Activated effector memory CD4-positive, alpha-beta T cell treated with anti-CD3 and anti-CD28 coated beads, Interleukin-2, amount 50 U/mL, for 16 hours (primary cell): Measurements from ENCODE around the gene HIVEP3.

ENCODE experiments used
- DNase-seq: peaks from one replicate; pipeline ENCODE4 v3.0.0-alpha.2; 2020

The HIVEP3 gene

DNA sequence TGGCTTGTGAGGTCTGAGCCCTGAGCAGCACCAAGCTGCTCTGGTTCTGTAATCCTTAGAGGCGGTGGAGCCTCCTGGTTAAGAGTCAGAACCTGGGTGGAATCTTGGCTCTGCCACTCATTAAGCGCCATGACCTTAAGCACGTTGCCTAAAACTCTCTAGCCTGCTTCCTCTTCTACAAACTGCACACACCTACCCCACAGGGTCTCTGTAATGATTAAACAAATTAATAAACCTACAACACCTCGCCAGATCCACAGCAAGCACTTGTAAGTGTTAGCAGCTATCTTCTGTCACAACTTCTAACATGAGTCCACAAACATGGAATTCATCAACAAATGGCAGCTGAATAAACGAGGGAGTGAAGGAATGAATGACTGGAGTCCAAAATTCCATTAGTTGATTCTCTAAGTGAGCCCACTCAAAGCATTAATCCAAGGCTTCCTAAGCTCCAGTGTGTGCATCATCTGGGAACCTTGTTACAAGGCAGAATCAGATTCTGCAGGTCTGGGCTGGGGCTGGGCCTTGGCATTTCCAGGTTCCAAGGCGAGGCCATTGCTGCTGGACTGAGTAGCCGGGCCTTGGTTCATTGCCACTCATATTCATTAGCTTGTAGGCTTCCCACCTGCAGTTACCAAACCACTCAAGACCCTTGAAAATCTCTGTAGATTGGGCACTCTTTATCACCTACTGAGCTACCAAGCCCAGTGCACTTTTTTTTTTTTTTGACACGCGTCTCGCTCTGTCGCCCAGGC, 168.6 kb downstream of the HIVEP3 start:
- peak; percentile 42 for DNase-seq

DNA sequence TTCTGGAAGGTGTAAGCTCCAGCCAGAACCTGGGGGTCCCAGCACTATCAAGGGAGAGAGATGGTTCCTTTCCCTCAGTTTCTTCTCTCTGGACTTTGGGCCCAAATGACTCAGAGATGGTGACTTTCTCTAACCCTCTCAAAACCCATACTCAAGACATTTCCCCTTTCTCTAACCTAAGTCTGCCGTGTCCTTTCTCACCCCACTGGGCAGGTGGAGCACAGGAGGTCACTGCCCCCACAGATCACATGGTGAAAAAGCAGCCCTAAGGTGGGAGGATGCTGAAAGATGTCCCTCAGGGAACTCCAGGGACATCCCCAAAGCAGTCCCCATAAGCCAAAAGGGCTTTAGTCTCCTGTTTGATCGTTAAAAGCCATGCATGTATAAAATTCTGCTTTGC, 173.7 kb downstream of the HIVEP3 start:
- DNase-seq: no peak

DNA sequence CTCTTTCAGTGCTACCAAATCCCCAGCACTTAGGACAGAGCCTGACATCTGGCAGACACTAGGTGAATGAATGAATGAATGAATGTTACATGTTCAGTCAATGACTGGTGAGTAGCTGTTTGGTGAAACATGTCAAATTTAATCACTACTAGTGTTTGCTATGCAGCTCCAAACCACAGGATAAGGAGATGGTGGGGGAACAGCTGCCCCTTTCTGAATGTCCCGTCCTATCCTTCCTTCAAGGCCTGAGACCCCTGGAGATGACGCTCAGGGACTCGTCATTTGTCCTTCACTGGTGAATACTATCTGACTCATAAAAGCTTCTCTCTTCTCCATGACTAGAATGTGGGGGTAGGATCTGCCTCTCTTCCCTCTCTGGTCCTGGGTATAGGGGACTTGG, 175.4 kb downstream of the HIVEP3 start:
- no peak for DNase-seq

DNA sequence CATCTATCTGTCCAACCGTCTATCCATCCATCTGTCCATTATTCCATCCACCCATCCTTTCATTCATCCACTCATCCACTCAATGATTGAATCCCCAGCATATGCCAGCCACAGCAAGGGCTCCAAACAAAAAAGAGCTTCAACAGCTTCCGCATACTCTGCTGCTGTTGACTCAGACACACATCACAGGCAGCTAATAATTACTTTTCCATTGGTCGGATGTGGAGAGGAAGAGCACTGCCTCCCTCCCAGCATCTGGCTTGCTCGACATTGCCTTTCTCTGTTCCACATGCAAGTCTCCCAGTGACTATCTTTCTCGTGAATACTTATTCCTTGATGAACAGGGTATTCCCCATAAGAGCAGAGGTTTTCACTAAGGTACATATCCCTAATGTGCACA, 176.5 kb downstream of the HIVEP3 start:
- DNase-seq: no peak

DNA sequence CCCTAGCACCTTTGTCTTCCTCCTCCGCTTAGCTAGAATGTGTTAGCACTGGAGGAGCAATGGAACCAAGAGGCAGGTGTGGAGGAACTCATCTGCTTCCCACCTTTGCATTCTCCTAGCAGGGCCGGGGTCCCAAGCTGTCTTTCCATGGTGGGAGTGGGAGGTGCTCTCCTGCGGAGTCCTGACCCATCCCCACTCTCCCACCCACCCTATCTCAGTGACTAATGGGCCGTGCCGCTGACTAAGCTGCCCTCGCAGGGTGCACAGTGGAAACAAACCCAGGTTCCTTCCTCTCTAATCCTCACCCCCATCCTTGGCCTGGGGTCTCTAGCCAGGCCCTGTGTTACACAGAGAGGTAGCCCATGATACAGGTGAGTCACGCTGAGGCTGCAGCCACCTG, 177.5 kb downstream of the HIVEP3 start:
- peak; percentile 72 for DNase-seq

DNA sequence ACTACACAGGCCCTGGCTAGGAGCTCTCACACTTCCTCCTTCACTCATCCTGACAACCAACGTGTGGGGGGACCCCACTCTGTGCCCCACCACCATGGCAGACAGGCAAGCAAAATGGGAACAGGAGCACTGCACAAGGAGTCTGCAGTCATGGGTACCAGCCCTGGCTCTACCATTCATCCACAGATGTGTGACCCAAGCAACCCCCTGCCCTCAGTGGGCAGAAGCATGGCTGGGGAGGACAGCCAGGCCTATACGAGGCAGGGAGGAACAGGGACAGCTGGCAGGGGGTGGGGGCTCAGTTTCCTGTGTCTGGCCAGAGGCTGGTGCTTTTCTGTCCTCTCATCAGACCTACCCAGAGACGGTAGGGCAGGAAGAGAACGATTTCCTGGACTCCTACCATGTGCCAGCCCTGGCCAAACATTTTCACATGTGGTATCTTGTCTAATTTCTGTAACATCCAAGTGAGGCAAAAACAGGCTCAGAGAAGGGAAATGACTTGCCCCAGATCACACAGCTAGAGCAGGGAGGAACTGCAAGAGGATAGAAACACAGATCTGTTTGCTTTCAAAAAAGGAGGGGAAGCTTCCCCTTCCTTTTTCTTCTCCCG, 178.0 kb downstream of the HIVEP3 start:
- DNase-seq: no peak

DNA sequence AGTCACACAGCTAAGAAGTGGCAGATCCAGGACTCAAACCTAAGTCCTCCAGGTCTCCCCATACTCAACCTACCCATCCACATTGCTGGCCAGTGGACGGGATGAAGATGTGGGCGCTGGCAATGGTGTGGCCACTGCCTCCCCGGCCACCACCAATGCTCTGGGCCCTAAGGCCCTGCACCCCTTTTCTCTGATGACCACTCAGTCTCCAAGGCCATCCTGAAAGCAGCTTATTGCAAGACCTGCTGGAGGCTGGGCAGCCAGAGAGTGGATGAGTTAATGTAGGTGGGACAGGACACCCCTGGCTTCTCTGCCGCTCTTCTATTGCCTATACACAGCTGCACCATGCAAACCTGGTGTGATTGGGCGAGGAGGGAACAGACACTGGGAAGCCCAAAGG, 178.7 kb downstream of the HIVEP3 start:
- DNase-seq: no peak

DNA sequence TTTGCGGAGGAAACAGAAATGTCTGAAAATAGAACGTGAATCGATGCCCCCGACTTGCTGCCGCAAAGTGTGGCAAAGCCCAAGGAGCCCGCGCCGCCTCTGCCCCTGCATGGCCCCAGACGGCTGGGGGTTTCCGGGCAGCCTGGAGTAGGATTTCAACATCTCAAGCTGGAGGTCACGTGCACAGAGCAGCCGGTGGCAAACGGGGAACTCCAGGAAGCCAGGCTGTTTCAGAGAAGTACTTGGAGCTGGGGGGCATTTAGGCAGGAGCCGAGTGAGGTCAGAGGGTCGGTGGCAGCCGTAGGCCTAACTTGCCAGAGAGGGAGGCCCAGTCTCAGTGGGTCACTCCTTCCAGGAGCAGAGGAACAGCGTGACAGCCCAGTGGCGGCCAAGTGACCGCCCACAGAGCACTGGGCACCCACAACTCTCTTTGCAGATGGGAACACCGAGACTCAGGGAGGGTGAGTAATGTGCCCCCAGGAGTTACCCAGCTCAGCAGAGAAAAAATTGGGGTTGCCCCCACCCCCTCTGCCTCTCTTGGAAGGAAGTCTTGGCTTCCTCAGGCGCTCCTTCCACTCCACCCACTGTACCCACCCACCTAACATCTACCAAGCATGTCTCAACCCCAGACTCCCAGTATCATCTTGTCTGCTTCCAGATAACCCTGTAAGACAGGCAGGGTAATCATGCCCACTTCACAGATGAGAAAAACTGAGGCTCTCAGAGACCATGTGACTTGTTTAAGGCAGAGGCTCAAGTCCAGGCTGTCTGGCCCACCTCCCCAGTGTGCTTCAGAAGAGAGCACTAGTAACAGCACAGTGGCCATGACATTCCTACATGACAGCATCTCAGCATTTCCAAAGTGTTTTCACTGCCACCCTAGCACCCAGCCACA, 179.4 kb downstream of the HIVEP3 start:
- peak; percentile 93 for DNase-seq

DNA sequence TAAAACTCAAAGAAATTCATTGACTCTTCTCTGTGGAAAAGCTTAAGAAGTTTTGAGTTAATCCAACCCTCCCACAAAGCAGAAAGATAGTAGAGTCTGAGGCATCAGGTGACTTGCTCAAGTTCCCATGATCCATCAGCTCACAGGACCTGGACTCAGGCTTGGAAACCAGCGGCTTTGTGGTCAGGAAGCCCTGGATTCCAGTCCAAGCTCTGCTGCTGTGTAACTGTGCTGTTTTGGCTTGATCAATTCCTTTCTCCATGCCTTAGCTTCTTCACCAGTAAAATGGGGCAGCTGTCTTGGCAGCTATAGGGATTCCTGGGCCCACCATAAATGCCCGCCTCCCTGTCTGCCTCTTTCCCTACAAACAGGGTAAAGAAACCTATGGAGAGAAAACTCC, 180.2 kb downstream of the HIVEP3 start:
- no peak for DNase-seq

DNA sequence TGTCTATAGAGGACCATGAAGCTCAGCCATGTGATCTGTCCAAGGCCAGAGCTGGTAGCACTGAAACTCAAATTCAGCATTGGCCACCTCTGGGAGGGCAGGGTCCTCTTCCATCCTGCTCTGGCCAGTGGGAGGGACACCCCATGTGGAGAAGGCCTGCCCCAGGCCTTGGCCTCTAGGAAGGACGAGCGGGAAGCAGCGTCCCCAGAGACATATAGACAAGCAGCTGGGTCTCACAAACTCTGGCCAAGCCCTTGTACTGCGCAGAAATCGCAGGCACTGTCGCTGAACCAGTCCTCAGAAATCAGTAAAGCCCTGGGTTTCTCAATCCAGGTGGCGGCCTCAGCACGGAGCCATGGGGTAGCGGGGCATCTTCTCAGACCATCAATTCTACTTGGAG, 180.7 kb downstream of the HIVEP3 start:
- DNase-seq: no peak

DNA sequence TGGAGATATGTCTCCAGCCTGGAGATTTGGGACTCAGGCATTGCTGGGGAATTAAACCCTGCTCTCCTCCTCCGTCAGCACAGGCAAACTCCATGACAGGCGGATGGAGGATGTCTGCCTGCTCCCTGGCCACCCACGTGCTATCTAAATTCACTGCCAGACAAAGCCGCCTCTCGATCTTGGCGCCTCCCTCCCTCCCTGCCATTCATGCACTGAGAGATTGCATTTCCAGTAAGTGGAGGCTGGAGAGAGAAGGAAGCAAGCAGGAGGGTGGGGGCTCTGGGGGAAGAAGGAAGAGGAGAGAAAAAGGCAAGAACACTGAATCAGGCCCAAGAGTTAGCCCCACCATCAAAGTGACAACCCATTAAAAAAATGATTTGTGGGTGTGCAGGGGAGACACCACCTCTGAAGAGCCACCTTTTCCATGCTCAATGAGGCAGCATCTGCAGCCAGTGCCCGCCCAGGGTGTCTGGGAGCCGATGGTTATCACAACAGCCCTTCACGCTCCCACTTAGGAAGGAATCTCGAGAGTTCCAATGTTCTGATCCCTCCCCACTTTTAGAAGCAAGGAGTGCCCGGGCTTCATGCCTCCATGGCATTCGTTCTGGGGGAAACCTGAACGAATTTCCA, 183.0 kb downstream of the HIVEP3 start:
- DNase-seq: no peak

DNA sequence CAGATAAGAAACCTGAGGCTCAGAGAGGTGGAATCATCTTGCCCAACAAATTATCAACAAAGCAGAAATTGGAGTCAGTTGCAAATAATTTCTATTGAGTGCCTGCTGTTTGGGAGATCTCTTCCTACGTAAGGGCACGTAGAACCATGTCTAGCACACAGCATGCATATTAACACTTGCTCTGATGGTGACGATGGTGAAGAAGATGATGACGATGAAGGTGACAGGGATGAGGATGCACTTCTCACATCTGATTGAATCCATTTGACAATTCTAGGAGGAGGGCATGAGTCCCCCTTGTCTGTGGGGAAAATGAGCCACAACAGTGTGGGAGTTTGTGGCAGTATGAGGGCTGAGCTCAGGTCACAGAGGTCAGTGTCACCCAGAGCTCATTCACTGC, 183.6 kb downstream of the HIVEP3 start:
- DNase-seq: no peak

DNA sequence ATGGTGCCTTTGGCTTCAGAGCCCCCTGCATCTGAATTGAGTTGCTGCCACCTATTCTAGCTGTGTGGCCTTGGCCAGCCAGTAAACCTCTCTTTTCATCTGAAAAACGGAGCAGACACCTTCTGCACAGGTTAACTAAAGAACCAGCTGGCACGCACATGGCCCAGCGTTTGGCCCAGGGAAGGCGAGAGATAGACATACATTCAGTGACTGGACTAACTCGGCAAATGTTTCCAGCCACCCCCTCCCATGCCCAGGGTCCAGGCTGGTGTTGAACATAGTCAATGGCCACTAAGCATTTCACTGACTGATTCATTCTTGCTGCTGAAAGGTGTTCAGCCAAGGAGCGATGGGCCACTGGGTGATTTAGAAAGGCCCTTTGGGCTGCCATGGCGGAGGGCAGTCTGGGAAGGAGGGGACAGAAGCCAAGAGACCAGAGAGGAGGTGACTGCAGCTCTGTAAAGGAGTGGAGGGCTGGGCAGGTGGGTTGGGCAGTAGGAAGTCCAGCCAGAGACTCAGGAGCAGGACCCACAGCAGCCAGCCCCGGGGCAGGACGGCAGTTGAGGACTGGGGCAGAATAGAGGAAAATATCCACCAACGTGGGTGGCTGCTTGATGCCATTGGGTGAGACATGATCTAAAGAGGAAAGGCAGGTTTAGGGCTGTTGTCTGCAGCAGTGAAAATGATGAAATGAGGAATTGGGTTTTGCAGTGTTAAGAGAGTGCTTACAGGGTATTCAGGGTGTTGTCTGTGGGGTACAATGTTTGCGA, 184.3 kb downstream of the HIVEP3 start:
- DNase-seq: no peak

DNA sequence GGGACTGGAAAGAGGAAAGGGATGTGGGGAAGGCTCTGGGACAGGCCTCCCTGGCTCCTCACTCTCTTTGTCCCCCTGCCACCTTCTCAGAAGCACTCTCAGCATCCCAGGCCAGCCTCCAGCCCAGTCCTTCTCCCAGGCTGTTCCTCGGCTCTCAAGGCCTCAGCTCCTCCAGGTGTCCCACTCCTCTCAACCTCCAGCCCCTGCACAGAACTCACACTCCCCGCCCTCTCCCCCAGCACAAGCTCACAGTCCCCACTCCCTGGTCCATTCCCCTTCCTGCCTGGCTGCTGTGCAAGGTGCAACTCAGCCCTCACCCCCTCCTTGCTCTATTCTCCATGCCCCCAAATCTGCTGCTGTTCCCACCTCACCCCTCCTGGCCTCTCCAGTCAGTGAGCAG, 185.0 kb downstream of the HIVEP3 start:
- DNase-seq: no peak

DNA sequence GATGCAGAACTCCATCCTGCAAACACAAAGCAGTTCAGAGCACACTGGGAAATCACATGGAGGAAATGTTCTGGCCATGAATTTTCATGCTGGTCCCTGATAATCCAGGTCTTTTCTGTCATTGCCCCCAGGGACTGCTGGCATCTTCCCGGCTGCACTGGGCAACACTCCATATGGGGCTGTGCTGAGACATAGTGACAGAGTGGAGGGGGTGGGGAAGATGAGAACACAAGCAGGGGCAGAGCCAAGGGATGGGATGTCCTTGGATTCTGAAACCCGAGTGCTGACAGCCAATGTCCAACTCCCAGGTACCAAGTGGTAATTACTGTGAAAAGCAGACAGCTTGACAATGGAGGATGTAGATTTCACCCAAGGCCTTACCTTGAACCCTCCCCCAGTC, 185.7 kb downstream of the HIVEP3 start:
- no peak for DNase-seq

DNA sequence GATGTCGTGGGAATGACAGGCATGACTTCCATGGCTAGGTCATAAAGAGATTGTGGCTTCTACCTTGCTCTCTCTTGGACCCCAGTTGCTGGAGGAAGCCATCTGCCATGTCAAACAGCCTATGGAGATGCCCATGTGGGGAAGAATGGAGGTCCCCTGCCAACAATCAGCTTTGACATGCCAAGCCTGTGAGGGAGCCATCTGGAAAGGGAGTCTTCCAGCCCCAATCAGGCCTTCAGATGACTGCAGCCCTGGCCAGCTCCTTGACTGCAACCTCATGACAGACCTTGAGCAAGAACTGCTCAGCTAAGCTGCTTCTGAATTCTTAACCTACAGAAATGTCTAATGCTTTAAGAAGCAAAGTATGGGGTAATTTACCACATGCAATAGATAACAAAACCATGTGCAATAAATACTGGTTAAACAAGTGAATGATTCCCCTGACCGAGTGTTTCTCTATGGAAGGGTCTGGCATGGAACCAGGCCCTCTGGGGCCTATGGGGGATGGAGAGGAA, 187.1 kb downstream of the HIVEP3 start:
- DNase-seq: no peak

DNA sequence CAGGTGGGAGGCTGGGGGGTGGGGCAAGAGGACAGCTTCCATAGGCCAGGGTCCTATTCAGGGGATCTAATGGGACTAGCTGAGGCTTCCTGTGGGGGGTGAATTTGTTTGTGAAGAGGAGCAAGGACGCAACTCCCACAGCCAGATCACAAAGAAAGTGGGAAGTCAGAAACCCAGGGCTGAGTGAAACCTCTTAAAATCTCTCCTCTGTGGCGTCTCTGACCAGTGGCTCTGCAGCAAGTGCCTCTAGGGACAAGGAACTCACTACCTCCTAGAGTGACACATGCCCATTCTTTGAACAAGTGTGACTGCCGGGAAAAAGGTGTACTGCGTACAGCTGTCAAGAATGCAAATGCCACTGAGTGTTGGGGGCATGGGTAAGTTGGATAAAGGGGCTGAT, 187.9 kb downstream of the HIVEP3 start:
- DNase-seq: no peak

DNA sequence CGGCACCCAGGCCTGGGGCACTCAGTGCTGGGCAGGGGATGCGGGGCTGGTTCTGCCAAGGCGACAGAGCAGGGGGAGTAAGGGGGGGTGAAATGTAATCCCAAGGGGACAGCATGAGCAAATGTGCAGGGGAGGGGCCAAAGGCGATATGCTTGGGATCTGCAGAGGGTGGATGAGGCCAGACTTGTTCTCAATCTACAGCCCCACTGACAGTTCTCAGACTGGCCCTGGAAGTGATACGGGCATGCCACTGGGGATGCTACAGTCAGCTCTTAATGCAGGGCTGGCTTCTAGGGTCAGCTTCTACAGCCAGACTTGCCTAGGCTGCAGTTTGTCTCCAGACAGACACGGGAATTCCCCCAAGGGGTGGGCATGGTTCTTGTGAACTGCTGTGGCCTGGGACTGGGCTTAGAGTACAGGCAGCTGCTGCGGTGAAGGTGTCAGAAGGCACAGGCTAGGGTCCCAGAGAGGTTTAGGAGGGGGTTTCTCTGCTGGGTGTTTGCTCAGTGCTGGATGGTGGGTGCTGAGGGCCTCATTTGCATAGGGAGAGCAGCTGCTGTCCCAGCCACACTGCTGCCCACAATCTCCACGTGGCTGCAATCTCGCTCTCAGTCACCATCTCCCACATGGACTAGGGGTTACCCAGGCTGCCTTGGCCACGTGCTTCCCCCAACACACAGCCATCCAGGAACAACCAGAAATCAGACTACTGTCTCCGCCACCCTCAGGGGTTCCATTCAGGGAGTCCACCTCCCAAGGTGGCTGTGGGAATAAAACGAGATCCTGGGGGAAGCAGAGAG, 190.1 kb downstream of the HIVEP3 start:
- peak; percentile 79 for DNase-seq

DNA sequence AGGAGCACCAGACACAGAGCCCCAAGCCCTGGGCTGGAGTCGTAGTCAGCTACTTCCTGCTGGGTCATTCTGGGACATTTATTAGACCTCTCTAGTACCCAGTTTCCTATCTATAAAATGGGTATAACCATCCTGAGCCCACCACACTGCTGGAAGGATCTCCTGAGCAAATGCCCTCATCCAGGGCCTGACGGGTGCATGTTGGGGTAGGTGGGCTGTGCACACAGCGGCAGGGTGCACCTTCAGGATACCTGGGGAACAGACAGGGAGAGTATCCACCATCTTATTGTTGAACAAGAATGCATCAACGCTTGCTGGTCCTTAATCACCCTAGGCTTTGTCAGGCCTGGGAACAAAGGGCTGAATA, 191.0 kb downstream of the HIVEP3 start:
- no peak for DNase-seq

DNA sequence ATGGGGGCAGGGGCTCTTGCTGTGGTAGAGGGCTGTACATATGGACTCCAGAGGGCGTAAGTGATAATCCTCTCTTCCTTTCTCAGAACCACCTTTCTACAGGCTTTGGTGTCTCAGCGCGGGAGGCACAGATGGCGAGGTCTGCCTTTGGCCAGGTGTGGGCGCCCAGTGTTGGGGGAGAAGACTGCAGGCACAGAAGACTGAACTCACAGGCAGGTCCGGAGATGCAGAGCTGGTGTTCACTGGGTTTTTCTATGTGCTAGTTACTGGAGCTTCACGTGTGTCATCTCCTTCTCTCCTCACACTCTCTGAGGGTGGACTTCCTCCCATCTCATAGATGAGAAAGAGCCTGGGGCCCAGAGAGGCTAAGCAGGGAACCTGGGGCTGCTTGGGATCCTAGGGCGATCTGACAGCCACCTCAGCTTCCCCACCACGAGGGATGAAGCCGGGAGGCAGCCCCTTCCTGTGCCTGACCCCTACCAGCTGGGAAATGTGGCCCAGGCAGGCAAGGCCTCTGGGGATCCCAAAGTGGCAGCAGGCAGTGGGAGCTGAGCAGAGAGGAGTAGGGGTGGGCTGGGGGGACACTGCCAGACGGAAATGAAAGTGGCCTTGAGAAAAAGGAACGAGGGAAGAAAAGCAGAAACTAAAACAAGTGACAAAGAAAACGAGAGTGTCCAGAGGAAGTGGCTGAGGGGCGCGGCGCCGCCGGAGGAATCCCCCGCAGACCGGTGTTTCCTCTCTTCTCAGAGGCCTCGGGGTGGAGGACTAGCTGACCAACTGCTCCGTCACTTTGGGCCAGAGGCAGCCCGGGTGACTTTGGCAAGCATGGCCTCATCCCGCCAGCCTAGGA, 191.6 kb downstream of the HIVEP3 start:
- DNase-seq: no peak

DNA sequence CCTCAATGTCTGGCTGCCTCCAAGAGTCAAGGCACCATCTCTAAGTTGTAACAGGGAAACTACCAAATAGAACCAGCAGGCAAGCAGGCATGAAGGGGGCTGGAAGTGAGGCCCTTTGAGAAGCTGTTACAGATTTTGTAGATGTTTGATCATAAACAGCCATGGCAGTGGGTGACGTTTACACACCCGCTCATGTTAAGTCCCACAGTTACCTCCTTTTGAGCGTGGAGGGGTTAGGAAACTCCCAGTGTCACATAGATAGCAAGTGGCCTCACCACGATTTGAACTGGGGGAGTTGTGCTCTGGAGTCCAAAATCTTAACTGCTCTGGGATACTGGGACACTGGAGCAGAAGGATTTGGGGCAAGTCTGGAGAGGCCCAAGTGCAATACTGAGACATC, 192.4 kb downstream of the HIVEP3 start:
- no peak for DNase-seq
